Activated CD8-positive, alpha-beta T cell treated with anti-CD3 and anti-CD28 coated beads for 36 hours (primary cell): Measurements from ENCODE around the gene ARSA. TPM values are rescaled to one million over a fixed set of nuclear protein-coding genes. Genes with fewer than 3 reads are reported as not detected.

Experiments used
- ATAC-seq: fragments of 200-7000 bp; cut with Tn5 transposase; one replicate; pipeline ENCODE4 v1.10.0; 2021; ENCODE audit warnings: mild to moderate bottlenecking, moderate library complexity
- CTCF ChIA-PET: fragments of 350-600 bp; sonication (Branson Sonifier 250); formaldehyde crosslinking; loops from one replicate; lab custom pipeline; 2021; ENCODE audit warnings: antibody characterized with exemption; lab: Charles Lee
- POLR2A ChIA-PET: fragments of 350-600 bp; sonication (Branson Sonifier 250); formaldehyde crosslinking; loops from one replicate; lab custom pipeline; 2021; ENCODE audit warnings: antibody characterized with exemption; lab: Charles Lee
- DNase-seq: peaks from one replicate; pipeline ENCODE4 v3.0.0-alpha.2; 2020
- H3K27ac Mint-ChIP-seq: one replicate; pipeline ENCODE4 v1.8.0; 2021; ENCODE audit warnings: mild to moderate bottlenecking, mixed read lengths
- H3K27me3 Mint-ChIP-seq: one replicate; pipeline ENCODE4 v1.8.0; 2021; ENCODE audit warnings: mixed read lengths
- H3K36me3 Mint-ChIP-seq: one replicate; pipeline ENCODE4 v1.8.0; 2021; ENCODE audit warnings: low read depth, mixed read lengths
- H3K4me1 Mint-ChIP-seq: one replicate; pipeline ENCODE4 v1.8.0; 2021; ENCODE audit warnings: low read depth, mixed read lengths
- H3K4me3 Mint-ChIP-seq: one replicate; pipeline ENCODE4 v1.8.0; 2021; ENCODE audit warnings: mild to moderate bottlenecking, moderate library complexity, mixed read lengths
- H3K9me3 Mint-ChIP-seq: one replicate; pipeline ENCODE4 v1.8.0; 2021; ENCODE audit warnings: mixed read lengths
- CTCF ChIP-seq: fragments of 200-600 bp; IDR thresholded peaks from one replicate; pipeline ENCODE4 v1.8.0; 2022; ENCODE audit warnings: antibody characterized with exemption, mild to moderate bottlenecking
- intact Hi-C: fragments of 100-400 bp; cut with micrococcal nuclease; formaldehyde crosslinking; loops from one replicate; pipeline ENCODE4 v1.10.0; 2022
- total RNA-seq, 2 experiments: library from RNA; stranded (reverse); gene quantifications; one replicate each; pipeline ENCODE4 v1.2.3, GENCODE V29; 2021

Gene ARSA
- total RNA-seq, 2 experiments from 2014 or later = 11.6 to 11.8 TPM

GRCh38 chr22:50575426-50575941 is 52.5 kb downstream of the ARSA start:
- H3K4me3 Mint-ChIP-seq = no peak overlapping the region
- peaks cover 9% of the 10 kb centered on the region for H3K4me1 Mint-ChIP-seq
- ATAC-seq (no peak), DNase-seq (no peak)
- no peaks in the 10 kb centered on the region for H3K9me3 Mint-ChIP-seq
- ChIA-PET POLR2A (interaction anchor here (0.8 to 1.9 kb wide), 8 partner anchors 9 to 50 kb away, joined by 3 to 6 read pairs (median 3); partner anchors contain the start of genes KLHDC7B, SCO2 and SYCE3), CTCF (interaction anchor here (0.6 to 3.6 kb wide), 5 partner anchors 10 to 232 kb away, joined by 3 to 18 read pairs (median 4); partner anchors contain the start of genes PPP6R2, SCO2 and SYCE3)
- no peak for TF ChIP-seq CTCF
- no peak overlapping the region for H3K27ac Mint-ChIP-seq
- intact Hi-C loops = no loop called here
- no peaks in the 10 kb centered on the region for H3K27me3 Mint-ChIP-seq
- H3K36me3 Mint-ChIP-seq = peaks cover 26% of the 10 kb centered on the region

Other genes with a start within 250 kb of the ARSA start
- 100 to 1,000 TPM; 120 TPM for gene SBF1, start 153.1 kb downstream of the ARSA start, total RNA-seq
- 1 to 10 TPM; 5.5 to 6.8 TPM for gene ADM2, start 146.6 kb downstream of the ARSA start, total RNA-seq
- gene MIOX, start 141.3 kb downstream of the ARSA start, total RNA-seq = under 1 TPM in 1 of 2 experiments, not detected in 1; 0.29 TPM
- 10 to 100 TPM; 48.0 to 48.8 TPM for gene LMF2, start 120.5 kb downstream of the ARSA start, total RNA-seq
- gene NCAPH2, start 119.9 kb downstream of the ARSA start, total RNA-seq = 100 to 1,000 TPM; 121 to 126 TPM
- 1 to 10 TPM in 1 of 2 experiments, not detected in 1; 2.7 TPM for gene SCO2, start 102.6 kb downstream of the ARSA start, total RNA-seq
- gene TYMP, start 98.1 kb downstream of the ARSA start, total RNA-seq = 10 to 100 TPM; 24.2 to 24.7 TPM
- gene KLHDC7B, start 82.3 kb downstream of the ARSA start, total RNA-seq = 1 to 10 TPM; 5.8 to 6.8 TPM
- gene SYCE3, start 65.2 kb downstream of the ARSA start, total RNA-seq = not detected
- gene CPT1B, start 49.7 kb downstream of the ARSA start, total RNA-seq = 10 to 100 TPM; 42.9 to 43.7 TPM
- 10 to 100 TPM; 55.6 to 60.3 TPM for gene CHKB, start 45.3 kb downstream of the ARSA start, total RNA-seq
- gene MAPK8IP2, start 27.4 kb downstream of the ARSA start, total RNA-seq = under 1 TPM; 0.11 TPM
- gene SHANK3, start 44.7 kb upstream of the ARSA start, total RNA-seq = under 1 TPM; 0.16 to 0.22 TPM
- not detected for gene ACR, start 110.1 kb upstream of the ARSA start, total RNA-seq
- gene RABL2B, start 155.5 kb upstream of the ARSA start, total RNA-seq = 10 to 100 TPM; 19.2 to 22.5 TPM